Neural crest cell (in vitro differentiated cells): ENCODE data around the gene RBM45. TPM values are rescaled to one million over a fixed set of nuclear protein-coding genes. Genes with fewer than 3 reads are reported as not detected.

Source experiments
- DNase-seq: peaks from one replicate; pipeline ENCODE4 v3.0.0; 2021; ENCODE audit warnings: low read depth, mixed read lengths, low spot score
- H3K27ac Mint-ChIP-seq: one replicate; pipeline ENCODE4 v1.8.0; 2021; ENCODE audit warnings: mild to moderate bottlenecking, mixed read lengths; ENCODE audit not compliant: unreplicated experiment
- H3K27me3 Mint-ChIP-seq: 2 replicates; pipeline ENCODE4 v1.8.0; 2021; ENCODE audit warnings: low read depth, mild to moderate bottlenecking, mixed read lengths
- H3K36me3 Mint-ChIP-seq: 2 replicates; pipeline ENCODE4 v1.8.0; 2021; ENCODE audit warnings: low read depth, mild to moderate bottlenecking, mixed read lengths
- H3K4me1 Mint-ChIP-seq: 2 replicates; pipeline ENCODE4 v1.8.0; 2021; ENCODE audit warnings: mixed read lengths
- H3K4me3 Mint-ChIP-seq: one replicate; pipeline ENCODE4 v1.8.0; 2021; ENCODE audit warnings: mild to moderate bottlenecking, mixed read lengths
- H3K9me3 Mint-ChIP-seq: 2 replicates; pipeline ENCODE4 v1.8.0; 2021; ENCODE audit warnings: mixed read lengths
- total RNA-seq: library from RNA; stranded (reverse); gene quantifications from 2 replicates; pipeline ENCODE4 v1.2.1, GENCODE V29; 2021
- TF ChIP-seq, protein P1 (sequence below): fragments of 200-600 bp; sonication (generic); conservative IDR thresholded peaks from 2 replicates; pipeline ENCODE4 v1.5.0; 2021; ENCODE audit warnings: antibody characterized with exemption, mild to moderate bottlenecking

The RBM45 gene
- total RNA-seq, 1 donor from 2014 or later = 15.9 TPM

DNA sequence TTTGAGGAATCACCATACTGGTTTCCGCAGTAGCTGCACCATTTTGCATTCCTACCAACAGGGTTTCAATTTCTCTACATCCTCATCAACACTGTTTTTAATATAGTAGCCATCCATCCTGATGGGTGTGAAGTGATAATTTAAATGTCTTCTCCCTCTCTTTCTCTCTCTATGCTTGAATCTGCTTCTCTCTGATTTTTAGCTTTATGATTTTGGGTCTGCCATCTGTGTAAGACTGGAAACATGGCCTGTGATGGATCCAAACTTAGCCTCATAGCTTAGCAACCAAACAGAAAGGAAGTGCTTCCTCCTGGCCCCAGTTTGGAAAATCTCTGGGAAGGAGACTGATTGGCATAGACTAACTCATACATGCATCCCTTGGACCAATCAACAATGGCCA lies 48.4 kb downstream of the RBM45 start:
- H3K36me3 Mint-ChIP-seq = no peaks in the 10 kb centered on the region
- H3K4me3 Mint-ChIP-seq = no peak overlapping the region
- H3K4me1 Mint-ChIP-seq = peaks cover 12% of the 10 kb centered on the region
- DNase-seq = no peak
- H3K27me3 Mint-ChIP-seq = no peaks in the 10 kb centered on the region
- H3K9me3 Mint-ChIP-seq = peaks cover under 1% of the 10 kb centered on the region
- no peak overlapping the region for H3K27ac Mint-ChIP-seq
- TF ChIP-seq, protein P1, sequence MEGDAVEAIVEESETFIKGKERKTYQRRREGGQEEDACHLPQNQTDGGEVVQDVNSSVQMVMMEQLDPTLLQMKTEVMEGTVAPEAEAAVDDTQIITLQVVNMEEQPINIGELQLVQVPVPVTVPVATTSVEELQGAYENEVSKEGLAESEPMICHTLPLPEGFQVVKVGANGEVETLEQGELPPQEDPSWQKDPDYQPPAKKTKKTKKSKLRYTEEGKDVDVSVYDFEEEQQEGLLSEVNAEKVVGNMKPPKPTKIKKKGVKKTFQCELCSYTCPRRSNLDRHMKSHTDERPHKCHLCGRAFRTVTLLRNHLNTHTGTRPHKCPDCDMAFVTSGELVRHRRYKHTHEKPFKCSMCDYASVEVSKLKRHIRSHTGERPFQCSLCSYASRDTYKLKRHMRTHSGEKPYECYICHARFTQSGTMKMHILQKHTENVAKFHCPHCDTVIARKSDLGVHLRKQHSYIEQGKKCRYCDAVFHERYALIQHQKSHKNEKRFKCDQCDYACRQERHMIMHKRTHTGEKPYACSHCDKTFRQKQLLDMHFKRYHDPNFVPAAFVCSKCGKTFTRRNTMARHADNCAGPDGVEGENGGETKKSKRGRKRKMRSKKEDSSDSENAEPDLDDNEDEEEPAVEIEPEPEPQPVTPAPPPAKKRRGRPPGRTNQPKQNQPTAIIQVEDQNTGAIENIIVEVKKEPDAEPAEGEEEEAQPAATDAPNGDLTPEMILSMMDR = no peak

DNA sequence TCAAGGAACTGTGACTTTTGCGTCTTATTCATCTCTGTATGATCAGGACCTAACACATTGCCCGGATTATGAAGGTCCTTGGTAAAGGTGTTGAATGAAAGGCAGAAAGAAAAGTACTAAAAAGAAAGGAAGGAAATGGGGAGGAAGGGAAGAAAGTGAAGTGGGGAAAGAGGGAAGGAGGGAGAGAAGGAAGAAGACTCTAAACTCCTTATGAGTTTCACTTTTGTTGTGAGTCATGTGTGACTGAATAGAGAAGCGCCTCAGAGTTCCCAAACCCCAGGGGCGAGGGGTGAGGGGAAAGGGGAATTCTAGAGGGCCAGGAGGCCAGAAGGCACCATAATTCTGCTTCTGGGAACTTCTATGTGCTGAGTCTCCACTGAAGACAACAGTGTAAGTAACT lies 51.2 kb downstream of the RBM45 start:
- Mint-ChIP-seq H3K27ac (peak overlapping the region; percentile 23), H3K9me3 (no peaks in the 10 kb centered on the region), H3K36me3 (no peaks in the 10 kb centered on the region), H3K27me3 (no peaks in the 10 kb centered on the region), H3K4me1 (peaks cover 12% of the 10 kb centered on the region), H3K4me3 (no peak overlapping the region)
- TF ChIP-seq, protein P1 = no peak
- DNase-seq = no peak

GRCh38 chr2:178163911-178164310 lies 51.7 kb downstream of the RBM45 start:
- Mint-ChIP-seq H3K4me3 (no peak overlapping the region), H3K4me1 (peaks cover 12% of the 10 kb centered on the region), H3K9me3 (no peaks in the 10 kb centered on the region), H3K27ac (no peak overlapping the region), H3K27me3 (no peaks in the 10 kb centered on the region), H3K36me3 (no peaks in the 10 kb centered on the region)
- no peak for DNase-seq
- TF ChIP-seq, protein P1 = no peak

- H3K4me3 Mint-ChIP-seq = no peak overlapping the region
- H3K4me1 Mint-ChIP-seq = no peaks in the 10 kb centered on the region
- no peaks in the 10 kb centered on the region for H3K27me3 Mint-ChIP-seq
- H3K27ac Mint-ChIP-seq = no peak overlapping the region
- no peak for DNase-seq
- TF ChIP-seq, protein P1 = no peak
- no peaks in the 10 kb centered on the region for H3K36me3 Mint-ChIP-seq
- no peaks in the 10 kb centered on the region for H3K9me3 Mint-ChIP-seq
These were observed 61.4 kb downstream of the RBM45 start for GRCh38 chr2:178173657-178174056.

DNA sequence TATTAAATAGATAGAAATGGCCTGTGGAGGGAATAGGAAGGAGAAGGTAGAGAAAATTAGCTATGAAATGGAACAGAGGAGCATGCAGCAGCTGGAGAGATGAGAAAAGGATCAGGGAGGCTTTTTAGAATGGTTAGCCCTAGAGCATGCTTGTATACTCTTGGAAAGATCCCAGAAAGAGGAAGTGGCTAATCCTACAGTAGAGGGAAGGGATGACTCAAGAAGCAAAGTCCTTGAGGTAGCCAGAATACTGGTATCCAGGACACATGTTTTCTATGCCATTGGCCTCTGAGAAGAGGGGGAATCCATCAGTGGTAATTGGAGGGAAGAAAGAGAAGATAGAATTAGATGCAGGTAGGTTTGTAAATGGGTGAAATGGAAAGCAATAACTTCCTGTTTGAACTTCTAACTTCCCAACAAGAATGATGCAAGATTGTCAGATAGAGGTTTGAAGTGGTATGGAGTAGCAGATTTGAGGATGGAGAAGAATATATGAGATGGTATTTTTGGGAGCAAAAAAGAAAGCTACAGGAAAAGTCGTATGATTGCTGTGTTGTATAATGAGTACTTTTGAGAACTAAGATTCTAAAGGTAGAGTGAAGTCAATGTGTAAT lies 64.9 kb downstream of the RBM45 start:
- DNase-seq = no peak
- H3K27ac Mint-ChIP-seq = no peak overlapping the region
- no peaks in the 10 kb centered on the region for H3K4me1 Mint-ChIP-seq
- H3K36me3 Mint-ChIP-seq = no peaks in the 10 kb centered on the region
- TF ChIP-seq, protein P1 = no peak
- no peaks in the 10 kb centered on the region for H3K27me3 Mint-ChIP-seq
- no peaks in the 10 kb centered on the region for H3K9me3 Mint-ChIP-seq
- no peak overlapping the region for H3K4me3 Mint-ChIP-seq

Other genes with a start within 250 kb of the RBM45 start
- 0.23 and 0.28 TPM in 2 replicates for gene PDE11A, start 39.7 kb upstream of the RBM45 start, total RNA-seq
- gene OSBPL6, start 82.1 kb downstream of the RBM45 start, total RNA-seq = 10.8 and 11.9 TPM in 2 replicates